GM18505 (cell line): ENCODE results near the gene ARFIP1.

Source experiments
- ATAC-seq: cut with Tn5 transposase; IDR thresholded peaks from one replicate; pipeline ENCODE4 v1.9.1; 2021; ENCODE audit not compliant: unreplicated experiment
- POLR2A ChIP-seq: IDR thresholded peaks from 4 replicates; pipeline ENCODE4 v1.6.1; 2011; ENCODE audit warnings: borderline replicate concordance; ENCODE audit not compliant: insufficient read depth, insufficient read length; ENCODE audit errors: extremely low read depth

The ARFIP1 gene

DNA sequence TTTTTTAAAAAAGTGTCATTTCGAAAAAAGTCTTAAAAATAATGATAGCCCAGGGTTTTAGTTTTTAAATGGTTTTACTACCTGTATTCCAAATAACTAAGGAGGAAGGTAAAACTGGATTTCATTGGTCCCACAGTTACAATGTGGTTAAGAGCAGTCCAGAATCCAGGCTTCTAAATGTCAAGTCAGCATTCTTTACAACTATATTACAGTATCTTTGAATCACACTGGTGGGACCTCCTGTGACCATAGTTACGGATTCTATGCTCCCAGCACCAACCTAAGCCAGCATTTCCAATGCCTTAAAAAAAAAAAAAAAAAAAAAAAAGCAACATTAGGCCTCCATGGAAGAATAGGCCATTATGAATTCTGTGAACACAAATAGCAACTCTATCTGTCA lies 6.4 kb upstream of the ARFIP1 start:
- no peak for TF ChIP-seq POLR2A
- no peak for ATAC-seq

DNA sequence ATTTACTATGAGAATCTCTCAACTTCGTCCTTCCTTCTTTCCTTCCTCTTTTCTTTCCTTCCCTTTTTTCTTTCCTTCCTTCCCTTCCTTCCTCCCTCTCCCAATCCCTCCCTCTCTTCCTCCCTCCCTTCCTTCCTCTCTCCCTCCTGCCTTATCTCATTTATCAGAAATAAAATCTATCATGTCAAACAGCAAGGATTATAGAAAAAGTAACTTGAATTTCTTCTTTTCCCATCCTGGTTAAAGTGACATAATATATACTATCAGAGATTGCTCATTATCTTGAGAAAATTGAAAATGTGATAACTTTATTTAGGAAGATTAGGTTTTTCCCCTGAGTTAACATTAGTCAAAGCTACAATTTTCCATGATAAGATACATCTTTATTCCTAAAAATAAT lies 5.8 kb upstream of the ARFIP1 start:
- TF ChIP-seq POLR2A: no peak
- no peak for ATAC-seq

DNA sequence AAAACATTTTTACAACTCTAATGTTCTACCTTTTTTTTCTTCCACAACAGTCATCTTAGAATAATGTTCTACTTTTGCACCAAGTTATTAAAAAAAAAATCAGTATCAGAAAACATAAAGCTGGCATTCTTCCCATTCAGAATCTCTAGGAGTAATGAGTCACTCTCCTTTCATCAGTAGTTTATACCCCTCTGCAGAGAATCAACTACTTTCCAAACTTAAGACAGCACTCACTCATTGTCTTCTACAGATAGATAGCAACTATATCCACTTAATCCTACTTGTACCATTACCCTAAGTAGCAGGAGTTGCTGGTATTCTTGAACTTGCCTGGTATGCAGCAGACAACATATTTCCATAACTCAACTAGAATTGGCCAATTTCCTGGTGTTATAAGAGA lies 3.4 kb upstream of the ARFIP1 start:
- no peak for ATAC-seq
- no peak for TF ChIP-seq POLR2A

DNA sequence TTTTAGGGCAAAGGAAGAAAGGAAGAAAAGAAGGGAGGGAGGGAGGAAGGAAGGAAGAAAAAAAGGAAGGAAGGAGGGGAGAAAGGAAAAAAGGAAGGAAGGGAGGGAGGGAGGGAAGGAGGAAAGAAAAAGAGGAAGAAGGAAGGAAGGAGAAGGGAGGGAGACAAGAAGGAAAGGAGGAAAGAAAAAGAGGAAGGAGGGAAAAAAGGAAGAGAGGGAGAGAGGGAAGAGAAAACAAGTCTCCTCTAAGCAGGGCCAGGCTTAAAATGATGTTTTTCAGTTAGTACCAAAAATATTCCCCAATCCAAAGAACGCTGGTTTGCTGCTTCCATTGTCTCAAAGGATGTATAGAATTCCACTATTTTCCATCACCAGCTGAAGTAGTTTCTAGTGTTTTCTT lies 2.3 kb upstream of the ARFIP1 start:
- no peak for ATAC-seq
- no peak for TF ChIP-seq POLR2A

DNA sequence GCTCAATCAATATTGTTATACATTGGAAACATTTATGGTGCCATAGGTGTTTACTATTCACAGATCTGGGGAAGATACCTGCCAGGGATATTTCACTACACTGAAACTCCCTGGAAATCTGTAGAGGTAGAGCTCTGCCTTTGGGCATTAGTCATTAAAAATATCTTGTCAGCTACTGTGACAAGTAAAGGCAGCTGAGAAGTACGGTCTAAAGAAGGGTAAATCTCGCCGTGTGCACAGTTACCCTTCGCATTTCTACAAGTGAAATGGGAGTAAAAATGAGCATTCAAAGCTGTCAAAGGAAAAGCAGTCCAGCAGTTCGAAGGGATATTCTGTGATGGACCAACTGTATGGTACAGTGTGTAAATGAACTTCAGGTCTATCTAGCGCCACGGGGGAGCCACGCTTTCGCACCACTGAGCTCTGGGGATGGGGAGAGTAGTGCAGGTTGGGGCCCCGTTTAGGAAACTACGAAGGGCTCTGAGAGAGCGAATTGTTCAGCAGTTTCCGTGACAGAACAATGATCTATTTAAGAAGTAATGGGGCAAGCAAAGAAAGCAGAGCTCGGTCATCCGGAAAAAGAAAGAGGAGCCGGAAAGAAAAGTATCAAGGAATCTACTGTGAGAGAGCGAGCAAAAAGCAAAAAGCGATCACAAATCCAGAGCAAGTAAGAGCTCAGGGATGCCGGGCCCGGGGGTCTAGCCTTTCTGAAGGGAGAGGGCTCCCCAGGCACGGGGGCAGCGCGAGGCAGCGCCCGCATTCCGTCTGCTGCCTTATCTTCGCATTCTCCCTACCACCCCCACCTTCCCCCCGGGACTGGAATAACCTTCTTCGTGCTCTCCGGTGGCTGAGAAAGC lies 870 bp upstream of the ARFIP1 start:
- no peak for ATAC-seq

DNA sequence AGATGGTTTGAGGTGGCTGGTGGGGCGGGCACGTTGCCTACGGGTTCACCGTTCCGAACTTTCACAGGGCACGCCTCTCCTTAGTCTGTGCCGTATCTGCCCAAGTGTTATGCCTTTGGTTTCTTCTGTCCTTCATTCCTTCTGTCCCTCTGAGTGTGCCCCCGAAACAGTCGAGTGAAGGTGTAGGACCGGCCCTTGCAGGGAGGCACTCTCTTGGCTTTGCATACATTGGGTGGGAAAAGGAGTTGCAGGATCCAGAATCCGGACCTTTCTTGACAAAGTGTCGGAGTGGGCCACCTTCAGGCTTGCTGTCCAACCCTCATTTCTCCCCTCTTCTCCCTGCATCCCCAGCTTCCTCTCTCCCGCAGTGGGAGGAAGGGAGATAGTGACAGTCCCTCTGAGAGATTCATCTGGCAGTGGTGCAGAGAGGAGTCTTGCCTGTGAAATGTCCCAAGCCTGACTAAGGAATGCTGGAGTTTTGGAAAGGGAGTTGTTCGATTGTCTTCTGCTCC lies 569 bp downstream of the ARFIP1 start:
- ATAC-seq: no peak
- no peak for TF ChIP-seq POLR2A

More for the DNA sequence above, 870 bp upstream of the ARFIP1 start:
- no peak for TF ChIP-seq POLR2A

DNA sequence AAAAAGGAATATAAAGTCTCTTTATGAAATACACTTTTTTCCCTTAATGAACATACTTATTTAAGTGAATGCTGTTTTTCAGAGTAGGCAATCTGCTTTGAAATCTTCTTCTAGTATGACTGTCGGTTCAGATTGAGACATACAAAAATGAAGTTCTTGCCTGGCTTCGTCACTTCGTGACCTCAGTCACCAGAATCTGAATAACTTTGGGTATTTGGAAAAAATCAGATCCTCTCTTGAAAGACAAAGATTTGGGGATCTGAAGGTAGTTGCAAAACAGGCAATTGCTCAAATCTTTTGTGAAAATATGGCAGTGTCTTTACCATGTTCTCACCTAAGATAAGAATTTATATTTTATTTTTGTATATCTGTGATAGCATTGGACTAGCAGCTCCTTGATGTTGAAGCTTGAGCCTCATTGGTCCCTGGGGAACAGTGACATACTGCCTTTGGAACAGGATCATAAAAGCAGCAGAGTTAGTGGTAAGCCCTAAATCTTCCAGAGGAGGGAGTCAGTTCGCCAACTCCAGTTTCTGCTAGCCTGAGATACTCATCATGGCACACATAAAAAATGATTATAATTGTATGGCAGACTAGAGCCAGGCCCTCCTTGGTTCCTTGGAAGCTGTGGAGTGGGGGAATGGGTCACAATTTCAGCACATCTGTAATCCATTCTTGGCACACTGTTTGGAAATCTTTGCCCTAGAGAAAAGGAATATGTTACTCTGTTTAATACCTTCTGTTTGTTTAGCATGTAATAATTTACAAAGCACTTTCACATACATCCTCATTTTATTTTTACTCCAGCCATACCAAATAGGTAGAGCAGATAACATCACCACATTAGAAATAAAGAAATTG lies 5.0 kb downstream of the ARFIP1 start:
- no peak for ATAC-seq
- no peak for TF ChIP-seq POLR2A

DNA sequence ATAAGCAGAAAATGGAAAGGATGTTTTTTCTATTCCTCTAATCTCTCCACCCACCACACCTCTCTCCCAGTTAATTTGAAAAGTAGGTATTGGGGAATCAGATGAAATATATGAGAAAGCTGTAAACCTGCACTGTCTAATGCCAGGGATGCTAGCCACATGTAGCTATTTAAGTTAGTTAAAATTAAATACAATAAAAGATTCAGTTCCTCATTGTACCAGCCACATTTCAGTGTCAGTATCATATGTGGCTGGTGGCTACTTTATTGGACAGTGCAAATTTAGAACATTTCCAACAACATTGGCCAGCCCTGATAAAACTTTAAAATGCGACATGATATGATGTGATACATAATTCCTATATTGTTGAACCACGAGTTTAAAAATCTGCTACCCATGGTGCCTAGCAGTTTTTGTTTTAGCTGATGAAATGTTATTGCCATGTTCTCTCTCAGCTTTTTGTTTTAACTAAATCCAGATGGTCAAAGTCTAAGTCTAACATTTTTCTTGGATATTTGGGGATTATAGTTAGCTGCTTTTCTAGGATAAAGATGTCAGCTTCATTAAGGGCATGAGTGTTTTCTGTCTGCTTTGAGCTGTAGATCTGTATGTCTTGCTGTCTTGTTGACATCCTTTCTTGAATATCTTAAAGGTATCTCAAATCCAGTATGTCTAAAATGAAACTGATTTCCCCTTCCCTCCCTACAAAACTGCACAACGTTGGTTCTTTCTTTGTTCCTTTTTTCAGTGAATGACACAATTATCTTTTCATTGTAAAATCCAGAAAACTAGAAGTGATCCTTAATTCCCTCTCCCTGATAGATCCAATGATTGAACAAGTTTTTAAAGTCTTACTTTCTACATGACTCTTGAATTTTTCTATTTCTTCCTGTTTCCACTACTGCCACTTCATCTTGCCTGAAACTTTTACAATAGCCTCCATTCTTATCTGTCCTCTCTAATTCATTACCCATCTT lies 6.2 kb downstream of the ARFIP1 start:
- no peak for ATAC-seq
- TF ChIP-seq POLR2A: no peak

DNA sequence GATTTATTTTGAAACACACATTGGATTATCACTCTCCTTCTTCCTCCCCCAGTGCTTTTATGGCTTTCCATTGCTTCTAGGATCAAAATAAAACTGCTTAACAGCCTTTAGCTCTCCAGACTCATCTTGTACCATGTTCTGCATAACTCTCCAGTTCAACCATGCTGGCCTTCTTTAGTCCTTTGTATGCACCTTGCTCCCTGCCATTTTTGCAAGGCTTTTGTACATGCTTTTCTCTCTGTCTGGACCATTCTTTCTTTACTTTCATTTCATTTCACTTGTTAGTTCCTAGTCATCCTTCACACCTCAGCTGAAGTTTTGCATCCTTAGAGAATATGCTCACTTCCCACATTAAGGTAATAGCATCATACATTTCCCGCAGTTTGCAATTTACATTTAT lies 6.9 kb downstream of the ARFIP1 start:
- no peak for ATAC-seq
- no peak for TF ChIP-seq POLR2A

DNA sequence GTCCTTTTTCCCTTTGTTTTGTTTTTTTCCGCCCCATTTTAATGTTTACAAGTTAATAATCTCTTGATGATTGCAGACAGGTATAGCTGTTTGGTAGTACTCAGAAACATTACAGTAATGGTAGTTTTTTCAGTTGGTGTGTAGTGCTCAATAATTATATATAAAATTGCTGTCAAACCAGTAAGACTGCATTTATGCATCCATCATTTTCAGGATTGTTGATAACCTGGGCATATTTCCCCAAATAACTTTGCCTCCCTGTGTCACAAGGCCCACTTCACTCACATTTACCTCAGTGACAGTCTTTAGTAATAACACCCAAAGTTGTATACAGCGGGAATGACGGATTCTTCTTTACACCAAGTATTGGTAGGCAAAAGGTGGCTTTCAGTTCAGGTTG lies 16.1 kb downstream of the ARFIP1 start:
- ATAC-seq: no peak
- no peak for TF ChIP-seq POLR2A

DNA sequence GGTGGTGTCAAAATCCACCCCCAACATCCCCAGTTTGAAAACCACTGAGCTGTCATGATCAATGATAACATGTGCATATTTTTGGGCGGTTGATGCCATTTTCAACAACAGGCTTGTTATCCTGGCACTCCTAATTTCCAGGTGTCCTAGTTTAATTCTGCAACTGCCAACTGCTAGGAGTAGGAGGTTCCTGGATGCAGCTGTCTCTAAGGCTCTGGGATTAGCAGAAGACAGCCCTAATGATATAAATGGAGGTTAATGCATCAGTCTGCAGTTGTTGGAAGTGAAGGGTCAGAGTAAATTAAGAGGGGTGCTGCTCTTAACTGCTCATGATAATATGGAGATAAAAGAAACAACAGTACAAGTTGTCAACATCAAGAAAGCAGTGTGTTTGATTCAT lies 23.8 kb downstream of the ARFIP1 start:
- no peak for TF ChIP-seq POLR2A
- no peak for ATAC-seq

DNA sequence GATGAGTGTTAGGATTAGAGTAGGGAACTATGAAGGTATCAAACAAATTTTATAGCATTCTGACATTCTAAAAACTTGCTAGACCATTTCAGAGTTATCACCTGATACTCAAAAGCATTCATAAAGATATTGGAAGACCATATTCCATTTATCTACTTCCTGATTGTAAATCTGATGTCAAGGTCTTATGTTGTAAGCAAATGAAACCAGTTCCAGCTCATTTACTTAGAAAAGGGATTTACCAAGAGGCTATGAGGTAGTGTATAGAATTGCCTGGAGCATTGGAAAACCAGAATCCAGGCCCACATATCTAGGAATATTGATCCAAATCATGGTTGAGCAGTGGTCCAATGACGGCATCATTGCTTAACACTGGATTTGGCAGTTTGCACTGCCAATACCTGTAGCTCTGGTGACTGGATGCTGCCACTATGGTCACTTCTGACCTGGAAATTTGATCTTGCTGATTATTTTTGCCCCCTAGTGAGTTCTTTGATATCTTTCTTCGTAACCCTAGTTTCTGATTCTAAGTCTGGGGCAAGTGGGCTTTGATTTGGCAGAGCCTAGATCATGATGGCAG lies 25.4 kb downstream of the ARFIP1 start:
- ATAC-seq: no peak

DNA sequence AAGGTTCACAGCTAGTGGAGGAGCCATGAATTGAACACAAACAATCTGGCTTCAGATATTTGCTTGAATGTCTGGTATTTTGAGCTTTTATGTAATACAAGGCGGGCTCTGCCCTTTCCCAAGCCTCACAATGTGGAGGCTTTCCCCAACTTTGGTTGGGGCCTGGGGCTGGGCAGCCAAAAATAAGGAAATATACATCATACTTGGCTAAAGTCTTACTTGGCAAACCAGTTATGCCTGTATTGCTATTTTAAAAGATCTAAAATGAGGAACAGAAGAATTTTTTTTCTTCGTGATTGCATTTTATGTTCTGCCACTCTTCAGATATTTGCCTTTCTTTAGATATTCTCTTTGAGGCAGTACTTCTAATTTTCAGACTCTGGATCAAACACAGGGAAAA lies 26.1 kb downstream of the ARFIP1 start:
- no peak for TF ChIP-seq POLR2A
- ATAC-seq: no peak

More for the DNA sequence above, 25.4 kb downstream of the ARFIP1 start:
- no peak for TF ChIP-seq POLR2A

DNA sequence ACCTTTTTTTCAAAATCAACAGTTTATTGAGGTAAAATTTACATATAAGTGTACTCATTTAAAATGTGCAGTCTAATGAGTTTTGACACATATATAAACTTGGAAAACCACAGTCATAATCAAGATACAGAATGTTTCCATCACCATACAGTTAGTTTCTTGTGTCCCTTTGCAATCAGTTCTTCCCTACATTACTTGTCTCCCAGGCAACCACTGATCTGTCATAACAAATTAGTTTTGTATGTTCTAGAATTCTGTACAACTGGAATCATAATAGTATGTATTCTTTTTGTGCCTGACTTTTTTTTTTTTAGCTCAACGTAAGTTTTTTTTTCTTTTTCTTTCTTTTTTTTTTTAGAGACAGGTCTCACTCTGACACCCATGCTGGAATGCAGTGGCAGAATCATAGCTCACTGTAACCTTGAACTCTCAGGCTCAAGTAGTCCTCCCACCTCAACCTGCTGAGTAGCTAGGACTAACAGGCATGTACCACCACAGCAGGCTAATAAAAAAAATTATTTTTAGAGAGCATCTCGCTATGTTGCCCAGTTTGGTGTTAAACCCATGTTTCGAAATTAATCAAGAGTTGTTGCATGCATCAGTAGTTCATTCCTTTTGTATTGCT lies 26.9 kb downstream of the ARFIP1 start:
- no peak for ATAC-seq
- TF ChIP-seq POLR2A: no peak
